Measurements from ENCODE around the gene MCM7. TPM values are rescaled to one million over a fixed set of nuclear protein-coding genes. Genes with fewer than 3 reads are reported as not detected.

Gene MCM7
- total and polyA plus RNA-seq, 2 of the 13 experiments (the other 11 are each of a cell fraction or from before 2014, with no cell fraction given): 84.5 to 214 TPM

DNA sequence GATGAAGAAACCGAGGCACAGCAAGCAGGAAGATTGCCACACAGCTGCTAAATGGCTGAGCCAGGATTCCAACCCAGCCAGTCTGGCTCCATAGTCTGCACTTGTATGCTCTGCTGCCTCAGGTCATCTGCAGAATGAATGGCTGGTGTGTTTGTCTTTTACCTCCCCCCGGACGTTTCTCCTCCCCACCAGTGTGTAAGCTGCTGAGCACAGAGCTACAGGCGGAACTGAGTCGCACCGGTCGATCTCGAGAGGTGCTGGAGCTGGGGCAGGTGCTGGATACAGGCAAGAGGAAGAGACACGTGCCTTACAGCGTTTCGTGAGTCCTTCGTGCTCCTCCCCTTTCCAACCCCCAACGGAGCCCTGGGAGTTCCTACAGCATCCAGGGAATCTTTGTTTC lies 20.9 kb upstream of the MCM7 start (continued):
- TF ChIP-seq, protein P1, sequence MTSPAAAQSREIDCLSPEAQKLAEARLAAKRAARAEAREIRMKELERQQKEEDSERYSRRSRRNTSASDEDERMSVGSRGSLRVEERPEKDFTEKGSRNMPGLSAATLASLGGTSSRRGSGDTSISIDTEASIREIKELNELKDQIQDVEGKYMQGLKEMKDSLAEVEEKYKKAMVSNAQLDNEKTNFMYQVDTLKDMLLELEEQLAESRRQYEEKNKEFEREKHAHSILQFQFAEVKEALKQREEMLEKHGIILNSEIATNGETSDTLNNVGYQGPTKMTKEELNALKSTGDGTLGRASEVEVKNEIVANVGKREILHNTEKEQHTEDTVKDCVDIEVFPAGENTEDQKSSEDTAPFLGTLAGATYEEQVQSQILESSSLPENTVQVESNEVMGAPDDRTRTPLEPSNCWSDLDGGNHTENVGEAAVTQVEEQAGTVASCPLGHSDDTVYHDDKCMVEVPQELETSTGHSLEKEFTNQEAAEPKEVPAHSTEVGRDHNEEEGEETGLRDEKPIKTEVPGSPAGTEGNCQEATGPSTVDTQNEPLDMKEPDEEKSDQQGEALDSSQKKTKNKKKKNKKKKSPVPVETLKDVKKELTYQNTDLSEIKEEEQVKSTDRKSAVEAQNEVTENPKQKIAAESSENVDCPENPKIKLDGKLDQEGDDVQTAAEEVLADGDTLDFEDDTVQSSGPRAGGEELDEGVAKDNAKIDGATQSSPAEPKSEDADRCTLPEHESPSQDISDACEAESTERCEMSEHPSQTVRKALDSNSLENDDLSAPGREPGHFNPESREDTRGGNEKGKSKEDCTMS (CRISPR knock-in tag; conservative IDR thresholded peaks at IDR 0.05): no peak
- TF ChIP-seq ARID5B (CRISPR knock-in tag; IDR thresholded peaks at IDR 0.05) (peak; percentile 54; the same call in 1 of the 2 replicates), TRIM22 (IDR thresholded peaks at IDR 0.05) (no peak), IKZF4 (CRISPR knock-in tag; IDR thresholded peaks at IDR 0.05; ENCODE audit: borderline replicate concordance, low read depth, not compliant biosample characterization) (no peak), SP1 (IDR thresholded peaks at IDR 0.05) (no peak), SP1 (CRISPR knock-in tag; IDR thresholded peaks at IDR 0.05) (no peak), MZF1 (CRISPR knock-in tag; IDR thresholded peaks at IDR 0.05; ENCODE audit: borderline replicate concordance) (no peak), MTA3 (CRISPR knock-in tag; IDR thresholded peaks at IDR 0.05) (no peak), GATAD1 (CRISPR knock-in tag; IDR thresholded peaks at IDR 0.05) (peak; percentile 34; the same call in 1 of the 2 replicates), EEA1 (CRISPR knock-in tag; IDR thresholded peaks at IDR 0.05; ENCODE audit: borderline replicate concordance) (no peak), XRCC5 (optimal IDR thresholded peaks at IDR 0.05; ENCODE audit: low read length) (no peak), SATB2 (CRISPR knock-in tag; IDR thresholded peaks at IDR 0.05) (no peak), GFI1 (CRISPR knock-in tag; IDR thresholded peaks at IDR 0.05; ENCODE audit: borderline replicate concordance) (no peak), ZNF7 (CRISPR knock-in tag; IDR thresholded peaks at IDR 0.05) (peak; percentile 85), DBP (CRISPR knock-in tag; IDR thresholded peaks at IDR 0.05; ENCODE audit: not compliant biosample characterization) (no peak), ZNF33B (CRISPR knock-in tag; IDR thresholded peaks at IDR 0.05) (no peak), BRD4 (CRISPR knock-in tag; IDR thresholded peaks at IDR 0.05) (no peak)
- TF ChIP-seq, protein P2, sequence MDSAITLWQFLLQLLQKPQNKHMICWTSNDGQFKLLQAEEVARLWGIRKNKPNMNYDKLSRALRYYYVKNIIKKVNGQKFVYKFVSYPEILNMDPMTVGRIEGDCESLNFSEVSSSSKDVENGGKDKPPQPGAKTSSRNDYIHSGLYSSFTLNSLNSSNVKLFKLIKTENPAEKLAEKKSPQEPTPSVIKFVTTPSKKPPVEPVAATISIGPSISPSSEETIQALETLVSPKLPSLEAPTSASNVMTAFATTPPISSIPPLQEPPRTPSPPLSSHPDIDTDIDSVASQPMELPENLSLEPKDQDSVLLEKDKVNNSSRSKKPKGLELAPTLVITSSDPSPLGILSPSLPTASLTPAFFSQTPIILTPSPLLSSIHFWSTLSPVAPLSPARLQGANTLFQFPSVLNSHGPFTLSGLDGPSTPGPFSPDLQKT (CRISPR knock-in tag; IDR thresholded peaks at IDR 0.05; ENCODE audit: borderline replicate concordance): no peak

Measured in HepG2 (cell line).